GM12864 (cell line): ENCODE measurements around the gene OAS2.
A peak's percentile ranks its signal among the peaks of the same experiment; 100 is the strongest.

ENCODE experiments used
- DNase-seq: peaks from one replicate; pipeline ENCODE4 v3.0.0-alpha.2; 2011; ENCODE audit warnings: low read depth
- H3K4me3 ChIP-seq: 2 replicates; pipeline ENCODE4 v1.5.1; 2011; ENCODE audit warnings: mild to moderate bottlenecking, low read depth, low read length, control low read depth
- TF ChIP-seq, protein P1 (sequence below): IDR thresholded peaks from 2 replicates; pipeline ENCODE4 v1.5.1; 2011; ENCODE audit warnings: low read depth, mild to moderate bottlenecking, moderate library complexity, low read length, control low read depth, inconsistent platforms; ENCODE audit errors: missing control alignments

OAS2 gene

DNA sequence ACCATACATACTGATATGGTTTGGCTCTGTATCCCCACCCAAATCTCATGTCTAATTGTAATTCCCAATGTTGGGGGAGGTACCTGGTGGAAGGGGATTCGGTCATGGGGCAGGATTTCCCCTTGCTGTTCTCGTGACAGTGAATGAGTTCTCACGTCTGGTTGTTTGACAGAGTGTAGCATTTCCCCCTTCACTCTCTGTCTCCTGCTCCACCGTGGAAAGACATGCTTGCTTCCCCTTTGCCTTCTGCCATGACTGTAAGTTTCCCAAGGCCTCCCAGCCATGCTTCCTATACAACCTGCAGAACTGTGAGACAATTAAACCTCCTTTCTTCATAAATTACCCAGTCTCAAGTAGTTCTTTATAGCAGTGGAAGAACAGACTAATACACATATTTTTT lies 49.4 kb downstream of the OAS2 start:
- DNase-seq, result no peak
- H3K4me3 ChIP-seq, result no peak overlapping the region
- TF ChIP-seq, protein P1, sequence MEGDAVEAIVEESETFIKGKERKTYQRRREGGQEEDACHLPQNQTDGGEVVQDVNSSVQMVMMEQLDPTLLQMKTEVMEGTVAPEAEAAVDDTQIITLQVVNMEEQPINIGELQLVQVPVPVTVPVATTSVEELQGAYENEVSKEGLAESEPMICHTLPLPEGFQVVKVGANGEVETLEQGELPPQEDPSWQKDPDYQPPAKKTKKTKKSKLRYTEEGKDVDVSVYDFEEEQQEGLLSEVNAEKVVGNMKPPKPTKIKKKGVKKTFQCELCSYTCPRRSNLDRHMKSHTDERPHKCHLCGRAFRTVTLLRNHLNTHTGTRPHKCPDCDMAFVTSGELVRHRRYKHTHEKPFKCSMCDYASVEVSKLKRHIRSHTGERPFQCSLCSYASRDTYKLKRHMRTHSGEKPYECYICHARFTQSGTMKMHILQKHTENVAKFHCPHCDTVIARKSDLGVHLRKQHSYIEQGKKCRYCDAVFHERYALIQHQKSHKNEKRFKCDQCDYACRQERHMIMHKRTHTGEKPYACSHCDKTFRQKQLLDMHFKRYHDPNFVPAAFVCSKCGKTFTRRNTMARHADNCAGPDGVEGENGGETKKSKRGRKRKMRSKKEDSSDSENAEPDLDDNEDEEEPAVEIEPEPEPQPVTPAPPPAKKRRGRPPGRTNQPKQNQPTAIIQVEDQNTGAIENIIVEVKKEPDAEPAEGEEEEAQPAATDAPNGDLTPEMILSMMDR, result no peak

DNA sequence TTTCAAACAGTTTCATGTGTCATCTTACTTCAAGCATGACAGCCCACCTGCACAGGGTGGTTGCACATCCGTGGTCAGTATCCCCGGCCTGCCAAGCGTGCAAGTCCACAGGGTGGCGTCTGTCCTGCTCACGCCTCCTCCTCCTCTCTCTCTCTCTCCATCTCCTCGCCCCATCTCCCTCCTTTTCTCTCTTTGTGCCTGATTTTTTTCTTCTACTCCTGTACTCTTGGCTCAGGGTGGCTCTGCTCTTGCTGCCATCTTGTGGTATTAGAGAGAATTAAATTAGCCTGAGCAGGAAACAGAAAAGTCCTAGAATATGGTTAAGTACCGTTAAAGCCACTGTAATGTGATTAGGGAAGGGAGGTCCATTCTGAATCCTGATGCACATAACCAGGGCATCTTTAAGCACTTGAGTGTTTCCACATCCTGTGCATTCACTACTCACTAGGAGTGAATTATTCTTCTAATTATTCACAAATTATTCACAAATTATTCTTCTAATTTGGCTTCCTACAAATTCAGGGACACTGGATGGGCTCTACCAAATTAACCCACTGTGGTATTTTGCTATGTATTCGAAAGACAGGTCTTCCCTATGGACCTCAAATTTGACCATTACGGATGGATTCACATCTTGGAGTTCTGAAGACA lies 52.7 kb downstream of the OAS2 start:
- TF ChIP-seq, protein P1, result peak; percentile 54
- DNase-seq, result no peak
- H3K4me3 ChIP-seq, result no peak overlapping the region

DNA sequence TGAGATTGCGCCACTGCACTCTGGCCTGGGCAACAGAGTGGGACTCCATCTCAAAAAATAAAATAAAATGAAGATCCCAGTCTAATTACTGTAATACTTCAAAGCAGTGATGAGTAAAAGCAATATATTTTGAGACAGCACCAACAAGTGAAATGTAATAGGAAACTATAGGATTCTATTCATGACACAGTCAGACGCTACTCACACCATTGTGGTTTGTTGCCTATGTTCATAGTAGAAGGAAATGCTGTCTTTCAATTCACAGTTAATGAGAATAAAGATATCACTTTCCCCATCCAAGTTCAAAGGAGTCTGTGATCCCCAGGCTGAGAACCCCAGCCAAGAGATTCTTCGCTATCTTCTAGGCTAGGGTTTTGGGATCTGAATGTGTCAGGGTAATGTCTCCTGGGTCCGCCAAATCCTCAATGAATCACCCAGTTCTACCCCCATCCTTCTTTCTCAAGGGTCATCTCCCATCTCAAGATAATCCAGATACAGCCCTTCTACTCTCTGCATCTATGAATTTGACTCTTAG lies 61.7 kb downstream of the OAS2 start:
- TF ChIP-seq, protein P1, result no peak
- DNase-seq, result no peak
- no peak overlapping the region for H3K4me3 ChIP-seq

DNA sequence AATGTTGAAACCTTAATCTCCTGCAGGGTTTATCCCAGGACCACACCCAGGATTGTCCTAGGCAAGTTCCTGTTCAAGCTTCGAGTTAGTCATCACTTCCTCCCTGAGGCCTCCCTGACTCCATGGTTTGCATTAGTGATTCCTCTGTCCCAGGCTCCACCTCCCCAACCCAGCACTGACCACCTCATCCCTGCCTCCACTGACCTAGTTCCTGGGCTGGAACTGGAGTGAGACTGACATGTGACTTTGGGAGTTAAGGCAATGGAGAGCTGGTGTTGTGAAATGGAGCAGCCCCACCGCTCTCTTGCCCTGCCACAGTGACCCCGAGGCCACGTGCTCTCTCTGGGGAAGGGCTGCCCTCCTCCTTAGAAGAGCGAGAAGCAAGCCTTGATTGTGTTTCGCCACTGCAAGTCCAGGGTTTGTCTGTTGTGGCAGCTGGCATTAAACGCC lies 62.4 kb downstream of the OAS2 start:
- no peak overlapping the region for H3K4me3 ChIP-seq
- TF ChIP-seq, protein P1, result no peak

DNA sequence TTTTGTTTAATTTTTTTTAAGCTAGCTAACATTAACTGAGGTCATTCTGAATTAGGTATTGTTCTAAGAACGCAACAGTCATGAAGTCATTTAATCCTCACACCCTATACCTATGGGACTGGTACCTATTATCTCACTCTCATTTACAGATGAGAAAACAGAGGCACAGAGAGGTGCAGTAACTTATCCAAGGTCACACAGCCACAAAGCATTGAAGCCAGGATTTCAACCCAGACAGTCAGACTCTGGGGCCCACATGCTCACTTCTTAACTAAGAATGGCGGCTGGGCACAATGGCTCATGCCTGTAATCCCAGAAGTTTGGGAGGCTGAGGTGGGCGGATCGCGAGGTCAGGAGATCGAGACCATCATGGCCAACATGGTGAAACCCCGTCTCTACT lies 63.2 kb downstream of the OAS2 start:
- no peak for DNase-seq
- TF ChIP-seq, protein P1, result no peak
- H3K4me3 ChIP-seq, result no peak overlapping the region

More for the DNA sequence above, 62.4 kb downstream of the OAS2 start:
- DNase-seq, result no peak

DNA sequence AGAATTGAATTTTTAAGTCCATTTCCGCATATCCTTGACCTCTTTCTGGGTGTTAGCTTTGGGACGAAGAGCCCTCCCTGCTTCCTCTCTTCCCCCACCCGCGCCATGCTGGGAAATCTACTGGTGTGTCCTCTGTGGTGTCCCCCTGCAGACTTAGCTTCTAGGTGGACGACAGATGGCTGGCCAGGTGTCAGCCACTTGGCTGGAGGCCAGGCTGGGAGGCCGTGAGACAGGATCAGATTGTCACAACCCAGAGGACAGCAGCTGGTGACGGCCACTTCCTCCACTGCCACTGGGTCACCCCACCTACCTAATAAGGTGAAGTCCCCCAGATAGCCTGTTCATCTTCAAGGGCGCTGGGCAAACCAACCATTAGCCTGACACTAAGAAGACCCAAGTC lies 64.9 kb downstream of the OAS2 start:
- DNase-seq, result no peak
- TF ChIP-seq, protein P1, result no peak
- H3K4me3 ChIP-seq, result no peak overlapping the region

DNA sequence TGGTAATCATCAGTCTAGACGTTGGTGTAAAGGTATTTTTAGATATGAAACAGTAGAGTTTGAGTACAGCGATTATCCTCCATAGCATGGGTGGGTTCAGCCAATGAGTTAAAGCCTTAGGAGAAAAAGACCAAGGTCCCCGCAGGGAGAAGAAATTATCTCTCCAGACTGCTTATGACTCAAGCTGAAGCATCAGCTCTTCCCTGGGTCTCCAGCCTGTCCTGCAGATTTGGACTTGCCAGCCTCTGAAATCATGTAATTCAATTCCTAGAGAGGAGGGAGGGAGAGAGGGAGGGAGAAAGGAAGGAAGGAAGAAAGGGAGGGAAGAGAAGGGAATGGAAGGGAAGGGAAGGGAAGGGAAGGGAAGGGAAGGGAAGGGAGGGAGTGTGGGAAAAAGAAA lies 66.2 kb downstream of the OAS2 start:
- TF ChIP-seq, protein P1, result no peak
- no peak for DNase-seq

More for the DNA sequence above, 66.2 kb downstream of the OAS2 start:
- no peak overlapping the region for H3K4me3 ChIP-seq
